GM18909 (cell line): ENCODE measurements around the gene POTEI.
A peak's percentile ranks its signal among the peaks of the same experiment; 100 is the strongest.
"Not testable (repeated sequence)": the region's sequence is repeated elsewhere in the genome, so short reads cannot be mapped to it uniquely, and the experiment has no call there.

Experiments used
- ATAC-seq: cut with Tn5 transposase; IDR thresholded peaks from one replicate; pipeline ENCODE4 v1.9.1; 2021; ENCODE audit warnings: mild to moderate bottlenecking; ENCODE audit not compliant: unreplicated experiment, poor library complexity

The POTEI gene

GRCh38 chr2:130510807-130511746, 1.9 kb upstream of the POTEI start:
- not testable (repeated sequence) for ATAC-seq

GRCh38 chr2:130491073-130491472, 18.1 kb downstream of the POTEI start:
- not testable (repeated sequence) for ATAC-seq

- not testable (repeated sequence) for ATAC-seq
These were observed 53.7 kb downstream of the POTEI start for GRCh38 chr2:130455413-130455812.

- ATAC-seq = not testable (repeated sequence)
These were observed 54.4 kb downstream of the POTEI start for GRCh38 chr2:130454712-130455083.

- ATAC-seq = not testable (repeated sequence)
These were observed 55.0 kb downstream of the POTEI start for GRCh38 chr2:130453955-130454711.

GRCh38 chr2:130452897-130453296, 56.2 kb downstream of the POTEI start:
- ATAC-seq = not testable (repeated sequence)

- not testable (repeated sequence) for ATAC-seq
These were observed 57.3 kb downstream of the POTEI start for GRCh38 chr2:130451823-130452222.

- not testable (repeated sequence) for ATAC-seq
These were observed 57.9 kb downstream of the POTEI start for GRCh38 chr2:130451278-130451677.

GRCh38 chr2:130450366-130450765, 58.8 kb downstream of the POTEI start:
- not testable (repeated sequence) for ATAC-seq

GRCh38 chr2:130427631-130428030, 81.5 kb downstream of the POTEI start:
- ATAC-seq = peak; percentile 66

- not testable (repeated sequence) for ATAC-seq
These were observed 90.3 kb downstream of the POTEI start for GRCh38 chr2:130418845-130419244.

GRCh38 chr2:130416693-130417092, 92.4 kb downstream of the POTEI start:
- not testable (repeated sequence) for ATAC-seq
